Kidney epithelial cell (primary cell): ENCODE measurements around the gene ACBD3. TPM values are rescaled to one million over a fixed set of nuclear protein-coding genes. Genes with fewer than 3 reads are reported as not detected.
A peak's percentile ranks its signal among the peaks of the same experiment; 100 is the strongest.

Source experiments
- DNase-seq: peaks from one replicate; pipeline ENCODE4 v3.0.0-alpha.2; 2010; ENCODE audit warnings: low read depth
- H3K27me3 ChIP-seq: 2 replicates; pipeline ENCODE4 v1.6.0; 2011; ENCODE audit warnings: low read length; ENCODE audit not compliant: control insufficient read depth, insufficient read depth
- H3K36me3 ChIP-seq: 2 replicates; pipeline ENCODE4 v1.5.1; 2011; ENCODE audit warnings: low read length; ENCODE audit not compliant: control insufficient read depth, insufficient read depth
- H3K4me3 ChIP-seq: 2 replicates; pipeline ENCODE4 v1.5.1; 2011; ENCODE audit warnings: low read depth, mild to moderate bottlenecking, control low read depth, low read length
- total RNA-seq: library from RNA; depleted of rRNA; stranded (reverse); fragments of >200 nt; gene quantifications from 2 replicates; pipeline ENCODE4 v1.2.3, GENCODE V29; 2015
- TF ChIP-seq, protein P1 (sequence below): IDR thresholded peaks from 2 replicates; pipeline ENCODE4 v1.5.1; 2011; ENCODE audit warnings: mild to moderate bottlenecking, moderate library complexity, low read length, control low read depth, inconsistent platforms; ENCODE audit not compliant: insufficient read depth, poor library complexity, severe bottlenecking

The ACBD3 gene
- total RNA-seq, 1 donor from 2014 or later: 46.3 TPM

GRCh38 chr1:226108935-226109828 lies 77.4 kb downstream of the ACBD3 start:
- H3K36me3 ChIP-seq: no peaks in the 10 kb centered on the region
- no peak for DNase-seq
- TF ChIP-seq, protein P1, sequence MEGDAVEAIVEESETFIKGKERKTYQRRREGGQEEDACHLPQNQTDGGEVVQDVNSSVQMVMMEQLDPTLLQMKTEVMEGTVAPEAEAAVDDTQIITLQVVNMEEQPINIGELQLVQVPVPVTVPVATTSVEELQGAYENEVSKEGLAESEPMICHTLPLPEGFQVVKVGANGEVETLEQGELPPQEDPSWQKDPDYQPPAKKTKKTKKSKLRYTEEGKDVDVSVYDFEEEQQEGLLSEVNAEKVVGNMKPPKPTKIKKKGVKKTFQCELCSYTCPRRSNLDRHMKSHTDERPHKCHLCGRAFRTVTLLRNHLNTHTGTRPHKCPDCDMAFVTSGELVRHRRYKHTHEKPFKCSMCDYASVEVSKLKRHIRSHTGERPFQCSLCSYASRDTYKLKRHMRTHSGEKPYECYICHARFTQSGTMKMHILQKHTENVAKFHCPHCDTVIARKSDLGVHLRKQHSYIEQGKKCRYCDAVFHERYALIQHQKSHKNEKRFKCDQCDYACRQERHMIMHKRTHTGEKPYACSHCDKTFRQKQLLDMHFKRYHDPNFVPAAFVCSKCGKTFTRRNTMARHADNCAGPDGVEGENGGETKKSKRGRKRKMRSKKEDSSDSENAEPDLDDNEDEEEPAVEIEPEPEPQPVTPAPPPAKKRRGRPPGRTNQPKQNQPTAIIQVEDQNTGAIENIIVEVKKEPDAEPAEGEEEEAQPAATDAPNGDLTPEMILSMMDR: no peak
- no peaks in the 10 kb centered on the region for H3K27me3 ChIP-seq
- H3K4me3 ChIP-seq: peak overlapping the region; percentile 47

- TF ChIP-seq, protein P1: no peak
- Histone ChIP-seq H3K4me3 (no peak overlapping the region), H3K27me3 (no peaks in the 10 kb centered on the region), H3K36me3 (no peaks in the 10 kb centered on the region)
- DNase-seq: no peak
Observed at GRCh38 chr1:226107471-226108460, 78.8 kb downstream of the ACBD3 start.

DNA sequence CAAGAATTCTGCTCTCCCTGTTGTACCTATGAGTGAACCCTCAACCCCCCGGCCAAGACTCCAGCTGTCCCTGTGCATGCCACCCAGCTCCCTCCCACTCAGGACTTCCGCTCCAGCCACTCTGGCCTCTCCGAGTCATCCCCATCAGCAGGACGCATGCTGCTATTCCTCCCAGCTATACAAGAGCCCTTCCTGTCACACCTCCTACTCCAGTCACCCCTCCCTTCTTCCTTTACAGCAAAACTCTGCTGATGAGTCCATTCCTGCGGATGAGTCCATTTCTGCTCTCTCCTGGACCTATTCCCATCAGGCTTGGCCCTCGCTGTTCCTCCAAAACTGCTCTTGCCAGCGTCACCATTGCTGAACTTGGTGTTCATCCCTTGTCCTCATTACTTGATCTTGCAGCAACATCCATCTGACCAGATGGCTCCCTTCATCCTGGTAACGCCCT lies 81.8 kb downstream of the ACBD3 start:
- Histone ChIP-seq H3K27me3 (no peaks in the 10 kb centered on the region), H3K36me3 (no peaks in the 10 kb centered on the region), H3K4me3 (no peak overlapping the region)
- TF ChIP-seq, protein P1: no peak
- no peak for DNase-seq

GRCh38 chr1:226100436-226101391 lies 85.8 kb downstream of the ACBD3 start:
- DNase-seq: no peak
- peak overlapping the region; percentile 38 for H3K4me3 ChIP-seq
- no peaks in the 10 kb centered on the region for H3K27me3 ChIP-seq
- H3K36me3 ChIP-seq: no peaks in the 10 kb centered on the region
- TF ChIP-seq, protein P1: no peak
